Fibroblast of skin of right biceps (primary cell): ENCODE measurements around the gene CTH.
"Not testable (repeated sequence)": the region's sequence is repeated elsewhere in the genome, so short reads cannot be mapped to it uniquely, and the experiment has no call there.

Source experiments
- DNase-seq: peaks from one replicate; pipeline ENCODE4 v3.0.0-alpha.2; 2013

The CTH gene

DNA sequence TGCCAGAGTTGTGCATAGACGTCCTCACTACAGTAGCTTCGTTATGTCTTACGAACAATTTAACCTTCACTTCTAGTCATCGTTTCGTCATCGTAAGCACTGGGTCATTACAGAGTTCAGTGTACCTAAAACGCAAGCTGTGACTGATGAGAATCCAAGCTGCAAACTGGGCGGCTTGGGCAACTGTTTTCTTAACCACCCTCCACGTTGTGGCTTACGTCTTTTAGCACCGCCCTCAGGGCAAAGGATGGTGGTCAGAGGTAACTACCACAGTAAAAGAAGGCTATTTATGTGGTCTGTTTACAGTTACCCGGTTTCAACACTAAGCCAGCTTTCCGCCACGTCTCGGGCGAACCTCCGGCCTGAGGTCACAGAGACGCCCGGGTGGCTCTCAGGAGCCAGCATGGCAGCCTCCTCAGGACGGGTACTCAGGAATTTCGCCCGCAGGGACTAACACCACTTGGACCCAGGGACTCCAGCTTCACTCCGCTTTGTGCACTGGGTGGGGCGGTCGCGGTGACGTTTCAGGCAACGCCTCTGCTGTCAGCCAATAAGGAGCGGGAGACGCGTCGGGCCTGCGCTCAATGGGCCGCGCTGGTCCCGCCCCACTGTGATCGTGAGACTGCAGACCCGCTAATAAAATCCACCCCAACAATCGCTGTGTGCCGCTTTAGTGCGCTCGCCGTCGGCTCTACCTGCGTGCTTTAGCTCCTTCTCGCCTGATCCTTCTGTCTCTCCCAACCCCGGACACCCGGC lies at the start of gene CTH:
Gene CTH (plus strand): TSS at position 665 of the 756 bp plus-strand sequence. CDS start 148 bp downstream, outside the sequence.
- peak; percentile 96 for DNase-seq

DNA sequence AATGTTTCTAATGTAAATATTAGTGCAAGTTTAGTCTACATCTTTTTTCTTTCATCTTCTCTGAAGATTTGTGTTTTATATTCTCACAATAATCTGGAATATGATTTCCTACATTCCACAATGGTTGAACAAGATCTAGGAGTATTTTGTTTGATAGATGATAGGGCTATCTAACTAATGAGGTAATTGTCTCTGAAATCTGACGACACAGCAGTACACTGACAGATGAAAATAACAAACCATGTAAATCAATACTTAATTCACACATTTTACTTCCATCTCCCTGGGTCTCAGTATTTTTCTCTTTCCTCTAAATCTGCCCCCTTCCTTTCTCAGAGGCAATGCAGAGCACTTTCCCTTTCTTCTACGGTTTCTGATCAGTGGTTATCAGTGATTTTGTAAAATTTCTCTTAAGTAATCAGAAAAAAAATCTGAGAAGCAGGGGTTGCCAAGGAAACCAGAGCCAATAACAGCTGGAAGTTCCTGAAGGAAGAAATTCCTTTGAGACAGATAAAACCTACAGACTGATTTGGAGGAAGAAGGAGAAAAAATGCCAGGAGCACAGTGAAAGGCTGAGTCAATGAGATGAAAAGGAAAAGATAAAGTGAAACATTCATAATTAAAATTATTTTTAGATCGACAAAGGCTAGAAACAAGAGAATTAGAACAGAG lies 49.2 kb upstream of the CTH start:
- DNase-seq: peak; percentile 55

GRCh38 chr1:70364439-70364838 lies 46.6 kb upstream of the CTH start:
- no peak for DNase-seq

GRCh38 chr1:70366425-70366952 lies 44.6 kb upstream of the CTH start:
- DNase-seq: not testable (repeated sequence)

GRCh38 chr1:70366997-70367396 lies 44.1 kb upstream of the CTH start:
- not testable (repeated sequence) for DNase-seq

DNA sequence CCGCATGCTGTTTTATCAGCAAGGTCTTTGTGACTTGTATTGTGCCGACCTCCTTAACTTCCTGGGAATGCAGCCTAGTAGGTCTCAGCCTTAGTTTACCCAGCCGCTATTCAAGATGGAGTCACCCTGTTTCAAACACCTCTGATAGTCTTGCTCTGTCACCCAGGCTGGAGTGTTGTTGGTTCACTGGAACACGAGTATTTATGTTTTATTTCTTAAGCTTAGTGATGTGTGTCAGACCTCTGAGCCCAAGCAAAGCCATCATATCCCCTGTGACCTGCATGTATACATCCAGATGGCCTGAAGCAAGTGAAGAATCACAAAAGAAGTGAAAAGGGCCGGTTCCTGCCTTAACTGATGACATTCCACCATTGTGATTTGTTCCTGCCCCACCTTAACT lies 43.7 kb upstream of the CTH start:
- DNase-seq: not testable (repeated sequence)

GRCh38 chr1:70371586-70371985 lies 39.5 kb upstream of the CTH start:
- DNase-seq: not testable (repeated sequence)

DNA sequence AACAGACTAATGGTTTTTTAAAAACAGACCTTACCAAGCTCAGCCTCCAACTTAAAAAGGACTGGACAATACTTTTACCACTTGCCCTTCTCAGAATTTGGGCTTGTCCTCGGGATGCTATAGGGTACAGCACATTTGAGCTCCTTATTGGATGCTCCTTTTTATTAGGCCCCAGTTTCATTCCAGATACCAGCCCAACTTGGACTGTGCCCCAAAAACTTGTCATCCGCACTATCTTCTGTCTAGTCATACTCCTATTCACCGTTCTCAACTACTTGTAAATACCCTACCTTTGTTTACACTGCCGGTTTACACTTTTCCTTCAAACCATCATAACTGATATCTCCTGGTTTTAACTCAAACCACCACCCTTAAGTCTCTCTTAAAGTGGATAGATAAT lies 38.6 kb upstream of the CTH start:
- no peak for DNase-seq

DNA sequence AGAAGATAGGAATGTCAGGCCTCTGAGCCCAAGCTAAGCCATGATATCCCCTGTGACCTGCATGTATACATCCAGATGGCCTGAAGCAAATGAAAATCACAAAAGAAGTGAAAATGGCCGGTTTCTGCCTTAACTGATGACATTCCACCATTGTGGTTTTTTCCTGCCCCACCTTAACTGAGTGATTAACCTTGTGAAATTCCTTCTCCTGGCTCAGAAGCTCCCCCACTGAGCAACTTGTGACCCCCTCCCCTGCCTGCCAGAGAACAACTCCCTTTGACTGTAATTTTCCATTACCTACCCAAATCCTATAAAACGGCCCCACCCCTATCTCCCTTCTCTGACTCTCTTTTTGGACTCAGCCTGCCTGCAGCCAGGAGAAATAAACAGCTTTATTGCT lies 37.5 kb upstream of the CTH start:
- peak; percentile 2 for DNase-seq

- DNase-seq: no peak
Measured at GRCh38 chr1:70376196-70376595, 34.9 kb upstream of the CTH start.

GRCh38 chr1:70382682-70383081 lies 28.4 kb upstream of the CTH start:
- DNase-seq: no peak

GRCh38 chr1:70383483-70383882 lies 27.6 kb upstream of the CTH start:
- DNase-seq: no peak

- no peak for DNase-seq
Measured at GRCh38 chr1:70384542-70384941, 26.5 kb upstream of the CTH start.

DNA sequence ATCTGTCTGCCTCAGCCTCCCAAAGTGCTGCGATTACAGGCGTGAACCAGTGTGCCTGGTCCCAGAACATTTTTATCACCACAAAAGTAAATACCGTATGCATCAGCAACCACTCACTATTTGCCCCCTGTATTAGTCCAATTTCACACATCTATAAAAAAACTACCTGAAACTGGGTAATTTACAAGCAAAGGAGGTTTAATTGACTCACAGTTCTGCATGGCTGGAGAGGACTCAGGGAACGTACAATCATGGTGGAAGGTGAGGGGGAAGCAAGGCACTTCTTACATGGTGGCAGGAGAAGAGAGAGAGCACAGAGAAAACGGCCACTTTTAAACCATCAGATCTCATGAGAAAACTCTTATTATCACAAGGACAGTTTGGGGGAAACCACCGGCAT lies 25.6 kb upstream of the CTH start:
- no peak for DNase-seq

DNA sequence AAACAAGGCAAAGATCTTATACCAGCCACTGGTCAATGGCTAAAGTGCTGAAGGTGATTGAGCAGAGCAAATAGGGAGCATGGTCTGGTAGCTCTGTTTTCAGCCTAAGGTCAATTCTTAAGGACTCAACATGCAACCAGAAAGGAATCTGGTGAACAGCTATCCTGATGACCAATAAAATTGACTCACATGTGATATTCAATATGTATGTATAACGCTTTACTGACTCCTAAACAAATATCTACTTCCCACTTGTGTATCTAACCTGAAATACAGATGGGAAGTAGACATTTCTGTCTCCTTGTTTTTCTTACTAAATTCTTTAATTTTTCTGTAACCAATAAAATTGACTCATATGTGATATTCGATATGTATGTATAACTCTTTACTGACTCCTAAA lies 24.9 kb upstream of the CTH start:
- no peak for DNase-seq

DNA sequence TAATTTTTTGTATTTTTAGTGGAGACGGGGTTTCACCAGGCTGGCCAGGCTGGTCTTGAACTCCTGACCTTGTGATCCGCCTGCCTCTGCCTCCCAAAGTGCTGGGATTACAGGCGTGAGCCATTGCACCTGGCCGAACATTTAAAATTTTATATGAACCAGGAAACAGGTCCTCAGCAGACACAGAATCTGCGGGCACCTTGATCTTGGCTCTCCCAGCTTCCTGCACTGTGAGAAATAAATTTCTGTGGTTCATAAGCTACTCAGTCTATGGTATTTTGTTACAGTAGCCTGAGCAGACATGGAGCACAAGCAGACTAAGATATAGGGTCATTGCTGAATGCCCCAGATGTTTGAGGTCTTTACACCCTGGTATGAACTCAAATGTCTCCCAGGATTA lies 23.6 kb upstream of the CTH start:
- DNase-seq: no peak

DNA sequence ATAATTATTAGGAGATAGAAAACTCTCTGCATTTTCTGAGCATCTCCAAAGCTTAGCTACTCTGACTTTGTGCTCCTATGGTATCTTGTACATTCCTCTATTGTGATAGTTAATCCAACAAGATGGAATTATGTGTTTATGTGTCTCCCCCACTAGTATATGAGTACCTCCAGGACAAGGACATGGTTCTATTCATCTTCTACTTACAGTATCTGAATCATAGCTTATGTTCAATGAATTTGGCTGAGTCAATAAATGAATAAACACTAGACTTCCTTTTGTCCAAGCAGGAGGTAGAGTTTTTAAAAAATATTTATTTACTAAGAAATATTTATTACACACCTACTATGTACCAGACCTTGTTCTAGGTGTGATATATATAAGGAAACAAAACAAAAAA lies 18.4 kb upstream of the CTH start:
- DNase-seq: no peak

GRCh38 chr1:70396607-70397006 lies 14.5 kb upstream of the CTH start:
- no peak for DNase-seq

DNA sequence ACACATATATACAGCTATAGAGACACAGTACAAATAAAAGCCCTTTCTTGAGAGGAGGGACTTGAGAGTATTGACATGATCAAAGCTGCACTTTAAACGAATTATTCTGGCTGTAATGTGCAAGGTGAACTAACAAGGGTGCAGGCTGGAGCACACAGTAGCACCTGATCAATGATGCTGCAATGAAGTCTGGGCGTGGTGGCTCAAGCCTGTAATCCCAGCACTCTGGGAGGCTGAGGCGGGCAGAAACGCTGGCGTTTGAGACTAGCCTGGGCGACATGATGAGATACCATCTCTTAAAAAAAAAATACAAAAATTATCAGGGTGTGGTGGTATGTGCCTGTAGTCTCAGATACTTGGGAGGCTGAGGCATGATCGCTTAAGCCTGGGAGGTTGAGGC lies 14.1 kb upstream of the CTH start:
- no peak for DNase-seq

DNA sequence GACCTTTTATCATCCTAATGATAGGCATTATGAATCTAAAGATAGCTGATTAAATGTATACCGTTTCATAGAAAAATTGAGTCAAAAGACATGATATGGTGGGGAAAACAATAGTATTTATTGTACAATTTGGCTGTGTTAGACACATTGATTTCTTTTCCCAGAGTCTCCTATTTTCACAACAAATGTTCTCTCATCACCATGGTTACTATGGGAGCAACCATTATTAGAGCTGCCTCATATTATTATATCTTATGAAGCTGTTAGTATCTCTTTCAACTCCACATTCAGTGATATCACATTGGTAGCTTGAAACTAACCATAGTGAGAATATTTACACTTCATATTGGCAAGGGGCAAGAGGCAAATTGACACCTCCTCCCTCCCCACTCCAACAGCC lies 10.7 kb upstream of the CTH start:
- no peak for DNase-seq

GRCh38 chr1:70401974-70402373 lies 9.1 kb upstream of the CTH start:
- DNase-seq: no peak

- no peak for DNase-seq
Measured at GRCh38 chr1:70403759-70404158, 7.3 kb upstream of the CTH start.

GRCh38 chr1:70405780-70406416 lies 5.2 kb upstream of the CTH start:
- DNase-seq: no peak

DNA sequence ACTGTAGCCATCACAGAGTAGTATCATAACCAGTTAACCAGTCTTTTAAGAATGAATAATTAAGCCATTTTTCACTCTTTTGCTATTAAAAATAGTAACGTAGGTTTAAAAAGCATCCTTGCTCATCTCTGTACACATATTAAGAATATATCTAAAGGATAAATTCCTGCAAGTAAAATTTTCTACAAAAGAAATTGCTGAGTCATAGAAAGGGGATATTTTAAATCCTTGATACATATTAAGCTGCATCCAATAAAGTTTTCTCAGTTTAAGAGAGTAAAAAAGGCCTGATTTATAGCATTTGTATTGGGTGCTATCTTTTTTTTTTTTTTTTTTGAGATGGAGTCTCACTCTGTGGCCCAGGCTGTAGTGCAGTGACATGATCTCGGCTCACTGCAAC lies 1.9 kb upstream of the CTH start:
- DNase-seq: no peak
